Osteoblast (primary cell): Measurements from ENCODE around the gene BCL2L1. TPM values are rescaled to one million over a fixed set of nuclear protein-coding genes. Genes with fewer than 3 reads are reported as not detected.

Experiments used
- DNase-seq: peaks from one replicate; pipeline ENCODE4 v3.0.0; 2011; ENCODE audit warnings: low spot score, mixed read lengths; ENCODE audit not compliant: insufficient read length; ENCODE audit errors: missing footprints
- H2AFZ ChIP-seq: 2 replicates; pipeline ENCODE4 v1.6.0; 2011; ENCODE audit warnings: mild to moderate bottlenecking, low read length
- H3K27ac ChIP-seq: 2 replicates; pipeline ENCODE4 v1.5.1; 2011; ENCODE audit warnings: mild to moderate bottlenecking, low read depth, low read length, moderate library complexity
- H3K27me3 ChIP-seq: 2 replicates; pipeline ENCODE4 v1.6.0; 2012; ENCODE audit warnings: mild to moderate bottlenecking, control low read depth, inconsistent platforms, low read length, moderate library complexity; ENCODE audit not compliant: insufficient read depth
- H3K36me3 ChIP-seq: 2 replicates; pipeline ENCODE4 v1.5.1; 2011; ENCODE audit warnings: mild to moderate bottlenecking, low read length, control low read depth, moderate library complexity; ENCODE audit not compliant: insufficient read depth
- H3K4me1 ChIP-seq: 2 replicates; pipeline ENCODE4 v1.5.1; 2011; ENCODE audit warnings: mild to moderate bottlenecking, low read length, control low read depth, moderate library complexity; ENCODE audit not compliant: insufficient read depth
- H3K4me2 ChIP-seq: 2 replicates; pipeline ENCODE4 v1.6.0; 2011; ENCODE audit warnings: mild to moderate bottlenecking, low read length; ENCODE audit not compliant: insufficient read depth
- H3K4me3 ChIP-seq: fragments of 200-600 bp; sonication (generic); 3 replicates; pipeline ENCODE4 v1.5.1; 2012; ENCODE audit warnings: mild to moderate bottlenecking, low read length, inconsistent platforms; ENCODE audit not compliant: insufficient read depth
- H3K79me2 ChIP-seq: 2 replicates; pipeline ENCODE4 v1.6.0; 2012; ENCODE audit warnings: mild to moderate bottlenecking, low read length, control low read depth, inconsistent platforms; ENCODE audit not compliant: insufficient read depth
- H3K9me3 ChIP-seq: 2 replicates; pipeline ENCODE4 v1.5.1; 2011; ENCODE audit warnings: low read depth, low read length, control low read depth
- H4K20me1 ChIP-seq: 2 replicates; pipeline ENCODE4 v1.6.0; 2012; ENCODE audit warnings: mild to moderate bottlenecking, low read length, control low read depth; ENCODE audit not compliant: insufficient read depth
- CTCF ChIP-seq: IDR thresholded peaks from 2 replicates; pipeline ENCODE4 v1.5.1; 2011; ENCODE audit warnings: mild to moderate bottlenecking, low read depth, low read length, moderate library complexity; ENCODE audit errors: extremely low read depth
- total RNA-seq: library from RNA; depleted of rRNA; stranded (reverse); fragments of >200 nt; gene quantifications from 2 replicates; pipeline ENCODE4 v1.2.3, GENCODE V29; 2012

Gene BCL2L1
- total RNA-seq, 1 donor: 127 TPM

- no peaks in the 10 kb centered on the region for H3K36me3 ChIP-seq
- no peak overlapping the region for H2AFZ ChIP-seq
- H3K79me2 ChIP-seq: no peaks in the 10 kb centered on the region
Measured at GRCh38 chr20:31617432-31618104, 105.1 kb downstream of the BCL2L1 start.

GRCh38 chr20:31615416-31615815 lies 107.3 kb downstream of the BCL2L1 start:
- H3K9me3 ChIP-seq: no peaks in the 10 kb centered on the region
- no peak for DNase-seq
- no peak overlapping the region for H3K4me3 ChIP-seq
- H3K4me2 ChIP-seq: no peak overlapping the region
- no peaks in the 10 kb centered on the region for H4K20me1 ChIP-seq
- H3K36me3 ChIP-seq: no peaks in the 10 kb centered on the region
- peaks cover 3% of the 10 kb centered on the region for H3K27me3 ChIP-seq
- peaks cover 6% of the 10 kb centered on the region for H3K4me1 ChIP-seq
- H3K79me2 ChIP-seq: no peaks in the 10 kb centered on the region
- H2AFZ ChIP-seq: no peak overlapping the region
- TF ChIP-seq CTCF: no peak
- H3K27ac ChIP-seq: no peak overlapping the region

More at GRCh38 chr20:31617432-31618104, 105.1 kb downstream of the BCL2L1 start:
- Histone ChIP-seq H3K27me3 (peaks cover 3% of the 10 kb centered on the region), H3K4me1 (no peaks in the 10 kb centered on the region), H4K20me1 (no peaks in the 10 kb centered on the region), H3K9me3 (no peaks in the 10 kb centered on the region), H3K27ac (no peak overlapping the region), H3K4me3 (no peak overlapping the region), H3K4me2 (no peak overlapping the region)
- DNase-seq: no peak
- no peak for TF ChIP-seq CTCF

Other genes starting within 250 kb of the BCL2L1 start
- gene DEFB124, start 247.7 kb downstream of the BCL2L1 start, total RNA-seq: not detected in 2 replicates
- 0.29 TPM in 1 of 2 replicates, not detected in the other for gene REM1, start 247.6 kb downstream of the BCL2L1 start, total RNA-seq
- gene HM13, start 208.4 kb downstream of the BCL2L1 start, total RNA-seq: 85.8 and 91.1 TPM in 2 replicates
- gene ID1, start 117.6 kb downstream of the BCL2L1 start, total RNA-seq: 56.3 and 82.5 TPM in 2 replicates
- not detected in 2 replicates for gene COX4I2, start 85.0 kb downstream of the BCL2L1 start, total RNA-seq
- gene TPX2, start 16.4 kb upstream of the BCL2L1 start, total RNA-seq: 16.2 and 18.5 TPM in 2 replicates
- under 0.01 and 0.36 TPM in 2 replicates for gene MYLK2, start 96.5 kb upstream of the BCL2L1 start, total RNA-seq
- gene FOXS1, start 122.7 kb upstream of the BCL2L1 start, total RNA-seq: under 0.01 and 0.36 TPM in 2 replicates
- 1.2 and 1.4 TPM in 2 replicates for gene DUSP15, start 147.7 kb upstream of the BCL2L1 start, total RNA-seq
- 0.59 and 0.72 TPM in 2 replicates for gene TTLL9, start 147.8 kb upstream of the BCL2L1 start, total RNA-seq
- gene PDRG1, start 229.2 kb upstream of the BCL2L1 start, total RNA-seq: 2.2 and 2.7 TPM in 2 replicates
- under 0.01 TPM in 1 of 2 replicates, not detected in the other for gene XKR7, start 245.3 kb upstream of the BCL2L1 start, total RNA-seq